ENCODE results near the gene BCOR. TPM values are rescaled to one million over a fixed set of nuclear protein-coding genes. Genes with fewer than 3 reads are reported as not detected.

The BCOR gene
- total RNA-seq, 1 experiment from 2014 or later, result 21.8 TPM

GRCh38 chrX:40056420-40056819 lies 41.3 kb downstream of the BCOR start:
- H3F3A ChIP-seq (ENCODE audit: low read length, unreplicated experiment), result no peaks in the 10 kb centered on the region
- H3K9ac ChIP-seq (ENCODE audit: low read length), result no peak overlapping the region
- H3K27ac ChIP-seq (ENCODE audit: low read length), result peak overlapping the region; percentile 32; the same call in 1 of the 2 replicates
- peaks cover 26% of the 10 kb centered on the region for H3K4me1 ChIP-seq (ENCODE audit: insufficient read depth, low read length)
- H3K9me2 ChIP-seq (replicated peaks; ENCODE audit: low read length), result no peaks in the 10 kb centered on the region
- BruUV-seq (replicated peaks), result no TSS peak
- ChIA-PET CTCF (no interaction called here), POLR2A (ENCODE audit: unreplicated experiment) (no interaction called here)
- peaks cover 4% of the 10 kb centered on the region; the same call in 1 of the 2 replicates for H3K9me3 ChIP-seq (ENCODE audit: low read length)
- H3K79me2 ChIP-seq (ENCODE audit: low read length), result no peaks in the 10 kb centered on the region
- DNase-seq, result no peak
- no peak overlapping the region for H3K4me3 ChIP-seq (ENCODE audit: low read length)
- no peak for ATAC-seq
- no peaks in the 10 kb centered on the region for H3K27me3 ChIP-seq (ENCODE audit: low read length)
- intact Hi-C loops (cut with micrococcal nuclease), result no loop called here
- peaks cover 46% of the 10 kb centered on the region for H3K36me3 ChIP-seq (ENCODE audit: low read depth, low read length)
- no peak overlapping the region for H3K4me2 ChIP-seq (ENCODE audit: low read length)
- no peak for TF ChIP-seq CTCF (conservative IDR thresholded peaks at IDR 0.05; ENCODE audit: low read depth, low read length)
- no peak for TF ChIP-seq EZH2phosphoT487 (IDR thresholded peaks at IDR 0.05; ENCODE audit: borderline replicate concordance, low read length)
- no peak for TF ChIP-seq EZH2 (IDR thresholded peaks at IDR 0.05; ENCODE audit: low read length, unreplicated experiment)
- H4K20me1 ChIP-seq (ENCODE audit: low read length), result no peaks in the 10 kb centered on the region
- no peak overlapping the region for H2AFZ ChIP-seq (ENCODE audit: low read length)

GRCh38 chrX:40055495-40055894 lies 42.3 kb downstream of the BCOR start:
- POLR2A ChIA-PET (ENCODE audit: unreplicated experiment), result no interaction called here
- DNase-seq (peak; percentile 47), ATAC-seq (peak; percentile 43)
- H3K36me3 ChIP-seq (ENCODE audit: low read depth, low read length), result peaks cover 55% of the 10 kb centered on the region
- no peak overlapping the region for H3K4me3 ChIP-seq (ENCODE audit: low read length)
- H3K4me2 ChIP-seq (ENCODE audit: low read length), result peak overlapping the region; percentile 28
- no peaks in the 10 kb centered on the region for H3K9me2 ChIP-seq (replicated peaks; ENCODE audit: low read length)
- CTCF ChIA-PET, result no interaction called here
- H3K9ac ChIP-seq (ENCODE audit: low read length), result no peak overlapping the region; the same call in 1 of the 2 replicates
- peaks cover 6% of the 10 kb centered on the region; the same call in 1 of the 2 replicates for H3K9me3 ChIP-seq (ENCODE audit: low read length)
- H3K4me1 ChIP-seq (ENCODE audit: insufficient read depth, low read length), result peaks cover 26% of the 10 kb centered on the region
- no peak overlapping the region for H2AFZ ChIP-seq (ENCODE audit: low read length)
- intact Hi-C loops (cut with micrococcal nuclease), result no loop called here
- no TSS peak for BruUV-seq (replicated peaks)
- no peaks in the 10 kb centered on the region for H3K79me2 ChIP-seq (ENCODE audit: low read length)
- H4K20me1 ChIP-seq (ENCODE audit: low read length), result no peaks in the 10 kb centered on the region
- TF ChIP-seq CTCF (conservative IDR thresholded peaks at IDR 0.05; ENCODE audit: low read depth, low read length) (no peak), EZH2 (IDR thresholded peaks at IDR 0.05; ENCODE audit: low read length, unreplicated experiment) (no peak), EZH2phosphoT487 (IDR thresholded peaks at IDR 0.05; ENCODE audit: borderline replicate concordance, low read length) (no peak)
- peak overlapping the region; percentile 81 for H3K27ac ChIP-seq (ENCODE audit: low read length)
- H3F3A ChIP-seq (ENCODE audit: low read length, unreplicated experiment), result no peaks in the 10 kb centered on the region
- no peaks in the 10 kb centered on the region for H3K27me3 ChIP-seq (ENCODE audit: low read length)

GRCh38 chrX:40054793-40055192 lies 43.0 kb downstream of the BCOR start:
- no peak overlapping the region for H2AFZ ChIP-seq (ENCODE audit: low read length)
- no peak overlapping the region; the same call in 1 of the 2 replicates for H3K9ac ChIP-seq (ENCODE audit: low read length)
- peaks cover 6% of the 10 kb centered on the region; the same call in 1 of the 2 replicates for H3K9me3 ChIP-seq (ENCODE audit: low read length)
- no peaks in the 10 kb centered on the region for H3K79me2 ChIP-seq (ENCODE audit: low read length)
- peak overlapping the region; percentile 81 for H3K27ac ChIP-seq (ENCODE audit: low read length)
- ATAC-seq (peak; percentile 74), DNase-seq (peak; percentile 85)
- no peak overlapping the region for H3K4me3 ChIP-seq (ENCODE audit: low read length)
- peaks cover 62% of the 10 kb centered on the region for H3K36me3 ChIP-seq (ENCODE audit: low read depth, low read length)
- intact Hi-C loops (cut with micrococcal nuclease), result no loop called here
- ChIA-PET CTCF (no interaction called here), POLR2A (ENCODE audit: unreplicated experiment) (no interaction called here)
- H3F3A ChIP-seq (ENCODE audit: low read length, unreplicated experiment), result no peaks in the 10 kb centered on the region
- H4K20me1 ChIP-seq (ENCODE audit: low read length), result no peaks in the 10 kb centered on the region
- no peak for TF ChIP-seq EZH2 (IDR thresholded peaks at IDR 0.05; ENCODE audit: low read length, unreplicated experiment)
- TF ChIP-seq CTCF (conservative IDR thresholded peaks at IDR 0.05; ENCODE audit: low read depth, low read length), result no peak
- TF ChIP-seq EZH2phosphoT487 (IDR thresholded peaks at IDR 0.05; ENCODE audit: borderline replicate concordance, low read length), result no peak
- H3K4me1 ChIP-seq (ENCODE audit: insufficient read depth, low read length), result peaks cover 26% of the 10 kb centered on the region
- BruUV-seq (replicated peaks), result no TSS peak
- no peaks in the 10 kb centered on the region for H3K9me2 ChIP-seq (replicated peaks; ENCODE audit: low read length)
- no peaks in the 10 kb centered on the region for H3K27me3 ChIP-seq (ENCODE audit: low read length)
- peak overlapping the region; percentile 28; the same call in 1 of the 2 replicates for H3K4me2 ChIP-seq (ENCODE audit: low read length)
